GM21381 (cell line): ENCODE data around the gene CCDC126.
A peak's percentile ranks its signal among the peaks of the same experiment; 100 is the strongest.
"Not testable (repeated sequence)": the region's sequence is repeated elsewhere in the genome, so short reads cannot be mapped to it uniquely, and the experiment has no call there.

ENCODE experiments used
- ATAC-seq: cut with Tn5 transposase; IDR thresholded peaks from one replicate; pipeline ENCODE4 v1.9.1; 2021; ENCODE audit warnings: mild to moderate bottlenecking, moderate library complexity; ENCODE audit not compliant: unreplicated experiment

The CCDC126 gene, protein sequence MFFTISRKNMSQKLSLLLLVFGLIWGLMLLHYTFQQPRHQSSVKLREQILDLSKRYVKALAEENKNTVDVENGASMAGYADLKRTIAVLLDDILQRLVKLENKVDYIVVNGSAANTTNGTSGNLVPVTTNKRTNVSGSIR

DNA sequence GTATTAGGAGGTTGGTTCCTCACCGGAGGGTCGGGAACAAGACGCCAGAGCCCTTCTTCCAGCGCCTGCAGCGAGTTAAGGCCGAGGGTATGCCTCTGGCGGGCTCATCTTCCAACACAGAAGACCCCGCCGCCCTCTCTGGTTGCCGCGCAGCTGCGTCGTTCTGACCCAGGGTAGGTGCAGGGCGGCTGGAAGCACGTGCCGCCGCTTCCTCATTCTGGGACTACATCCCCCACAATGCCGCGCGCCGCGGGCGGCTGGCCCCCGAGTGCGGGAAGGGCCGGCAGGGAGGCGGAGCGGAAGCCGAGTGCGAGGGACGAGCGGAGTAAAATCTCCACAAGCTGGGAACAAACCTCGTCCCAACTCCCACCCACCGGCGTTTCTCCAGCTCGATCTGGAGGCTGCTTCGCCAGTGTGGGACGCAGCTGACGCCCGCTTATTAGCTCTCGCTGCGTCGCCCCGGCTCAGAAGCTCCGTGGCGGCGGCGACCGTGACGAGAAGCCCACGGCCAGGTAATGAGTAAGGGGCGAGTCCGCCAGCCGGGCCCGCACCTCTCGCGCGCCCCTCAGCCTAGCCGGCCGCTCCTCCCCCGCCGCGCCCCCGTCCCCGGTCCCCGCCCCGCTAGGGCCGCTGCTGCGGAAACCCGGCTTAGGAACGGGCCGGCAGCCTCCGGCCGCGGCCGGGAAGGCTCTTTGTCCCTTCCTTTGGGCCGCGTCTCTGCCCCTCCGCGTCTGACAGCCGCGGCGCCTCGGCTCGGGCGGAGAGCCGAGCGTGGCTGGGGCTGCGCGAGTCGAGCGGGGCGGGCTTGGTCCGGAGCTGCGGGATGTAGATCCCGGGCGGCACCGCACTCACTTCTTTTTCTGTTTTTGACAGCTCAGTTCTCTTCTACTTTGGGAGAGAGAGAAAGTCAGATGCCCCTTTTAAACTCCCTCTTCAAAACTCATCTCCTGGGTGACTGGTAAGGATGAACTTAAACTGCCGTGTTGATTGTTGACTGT, at the start of gene CCDC126:
TSS of gene CCDC126 (plus strand) at position 289 of the 998 bp plus-strand sequence. CDS start 13,934 bp downstream, outside the sequence.
- ATAC-seq: peak; percentile 87

DNA sequence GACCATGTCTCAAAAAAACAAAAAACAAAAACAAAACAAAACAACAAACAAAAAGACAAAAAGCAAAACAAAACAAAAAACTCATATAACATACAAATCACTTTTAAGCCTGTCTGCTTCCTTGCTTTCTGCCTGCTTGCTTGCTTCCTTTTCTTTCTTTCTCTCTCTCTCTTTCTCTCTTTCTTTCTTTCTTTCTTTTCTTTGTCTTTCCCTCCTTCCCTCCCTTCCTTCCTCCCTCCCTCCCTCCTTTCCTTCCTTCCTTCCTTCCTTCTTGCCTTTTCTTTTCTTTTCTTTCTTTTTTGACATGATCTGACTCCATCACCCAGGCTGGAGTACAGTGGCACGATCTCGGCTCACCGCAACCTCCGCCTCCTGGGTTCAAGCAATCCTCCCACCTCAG, 49.5 kb upstream of the CCDC126 start:
- no peak for ATAC-seq

DNA sequence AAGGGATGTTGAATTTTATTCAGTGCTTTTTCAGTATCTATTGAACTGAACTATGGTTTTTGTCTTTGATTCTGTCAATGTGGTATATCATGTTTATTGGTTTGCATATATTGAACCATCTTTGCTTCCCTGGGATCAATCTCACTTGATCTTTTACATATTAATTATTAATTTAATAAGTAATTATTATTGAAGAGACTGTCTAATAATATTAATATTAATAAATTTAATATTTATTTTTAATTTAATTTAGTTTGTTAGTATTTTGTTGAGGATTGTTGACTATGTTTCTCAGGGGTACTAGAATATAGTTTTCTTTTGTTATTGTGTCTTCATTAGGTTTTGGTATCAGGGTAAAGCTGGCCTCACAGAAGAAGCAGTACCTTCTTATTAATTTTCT, 38.9 kb upstream of the CCDC126 start:
- no peak for ATAC-seq

DNA sequence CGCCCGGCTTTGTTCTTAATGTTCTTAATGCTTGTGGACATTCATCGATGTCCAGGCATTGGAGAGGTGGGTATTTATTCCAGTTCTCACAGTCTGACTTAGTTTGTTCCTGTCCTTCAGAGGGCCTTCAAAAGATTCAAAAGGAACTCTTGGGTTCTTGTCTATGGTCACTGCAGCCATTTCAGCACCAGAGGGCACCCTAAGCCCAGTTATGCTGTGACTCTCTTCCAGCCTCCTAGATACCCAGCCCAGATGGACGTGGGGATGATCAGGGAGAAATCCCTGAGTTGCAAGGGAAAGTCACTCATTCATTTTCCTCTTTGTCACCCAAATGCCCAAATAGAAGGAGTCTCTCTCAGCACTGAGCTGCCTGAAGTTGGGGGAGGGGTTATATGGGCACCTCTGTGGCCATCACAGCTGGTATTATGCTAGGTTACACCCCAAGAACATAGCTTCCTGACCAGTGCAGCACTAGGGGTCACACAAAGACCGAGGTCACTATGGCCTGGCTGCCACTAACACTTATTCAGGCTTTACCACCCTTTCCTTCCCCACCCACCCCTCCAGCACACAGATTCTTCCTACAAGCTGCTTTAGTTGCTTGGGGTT, 26.5 kb upstream of the CCDC126 start:
- ATAC-seq: peak; percentile 91

DNA sequence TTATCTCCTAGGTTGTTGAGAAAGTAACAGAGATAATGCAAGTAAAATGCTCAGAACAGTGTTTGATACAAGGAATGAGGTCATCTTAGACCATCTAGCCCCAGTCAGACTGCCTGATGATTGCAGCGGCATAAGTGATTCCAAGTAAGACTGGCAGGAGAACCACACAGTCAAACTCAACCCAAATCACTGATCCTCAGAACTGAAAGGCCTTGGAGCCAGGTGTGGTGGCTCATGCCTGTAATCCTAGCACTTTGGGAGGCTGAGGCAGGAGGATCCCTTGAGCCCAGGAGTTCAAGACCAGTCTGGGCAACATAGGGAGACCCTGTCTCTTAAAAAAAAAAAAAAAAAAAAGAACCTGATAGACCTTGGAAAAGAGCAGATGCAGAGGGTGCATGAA, 15.2 kb upstream of the CCDC126 start:
- ATAC-seq: not testable (repeated sequence)

DNA sequence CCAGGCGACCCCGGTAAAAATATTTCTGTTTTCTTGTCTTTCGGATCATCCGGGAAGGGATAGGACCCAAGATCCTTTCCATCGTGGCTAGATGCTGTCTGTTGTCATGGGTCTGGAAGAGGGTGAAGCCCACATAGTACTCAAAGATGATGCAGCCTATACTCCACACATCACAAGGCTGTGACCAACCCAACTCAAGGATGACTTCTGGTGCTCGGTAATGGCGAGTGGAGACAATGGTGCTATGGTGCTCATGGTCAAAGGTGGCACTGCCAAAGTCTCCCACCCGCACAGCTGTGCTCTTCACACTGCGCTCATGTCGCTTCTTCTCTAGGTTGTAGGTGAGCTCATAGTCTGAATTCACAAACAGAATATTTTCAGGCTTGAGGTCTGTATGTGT, 11.9 kb upstream of the CCDC126 start:
- ATAC-seq: not testable (repeated sequence)

DNA sequence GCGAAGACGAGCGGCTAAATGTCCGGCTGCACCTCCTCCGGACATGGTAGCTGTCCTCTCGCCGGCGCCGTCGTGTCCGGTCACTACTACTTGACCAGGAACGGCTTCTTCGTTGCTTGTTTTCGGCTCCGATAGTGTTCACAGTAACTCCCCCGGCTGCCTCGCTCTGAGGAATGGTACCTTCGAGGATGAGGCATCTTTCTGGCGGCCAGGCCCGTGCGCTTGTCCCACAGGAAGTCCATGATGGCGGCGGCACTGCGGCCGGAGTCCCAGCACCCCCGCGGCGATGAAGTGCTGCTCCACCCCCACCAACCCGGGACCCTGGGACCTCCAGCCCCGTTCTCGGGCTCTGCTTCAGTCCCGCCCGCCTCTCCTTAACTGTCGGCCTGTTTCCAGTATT, 11.0 kb upstream of the CCDC126 start:
- no peak for ATAC-seq

DNA sequence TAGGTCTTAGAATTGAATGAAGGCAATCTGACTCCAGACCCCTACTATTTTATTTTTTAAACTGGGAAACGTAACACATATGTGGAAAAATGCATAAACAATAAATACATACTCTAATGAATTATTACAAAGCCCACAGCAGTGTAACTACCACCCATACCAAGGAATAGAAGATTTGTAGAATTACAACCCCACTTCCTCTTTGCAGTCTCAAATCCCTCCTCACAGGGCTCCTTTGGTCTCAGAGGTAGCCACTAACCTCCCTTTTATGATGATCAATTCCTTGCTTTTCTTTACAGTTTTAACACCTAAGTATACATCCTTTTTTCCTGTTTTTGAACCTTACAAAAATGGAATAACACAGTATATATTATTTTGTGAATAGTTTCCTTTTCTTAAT, 6.7 kb upstream of the CCDC126 start:
- ATAC-seq: no peak

DNA sequence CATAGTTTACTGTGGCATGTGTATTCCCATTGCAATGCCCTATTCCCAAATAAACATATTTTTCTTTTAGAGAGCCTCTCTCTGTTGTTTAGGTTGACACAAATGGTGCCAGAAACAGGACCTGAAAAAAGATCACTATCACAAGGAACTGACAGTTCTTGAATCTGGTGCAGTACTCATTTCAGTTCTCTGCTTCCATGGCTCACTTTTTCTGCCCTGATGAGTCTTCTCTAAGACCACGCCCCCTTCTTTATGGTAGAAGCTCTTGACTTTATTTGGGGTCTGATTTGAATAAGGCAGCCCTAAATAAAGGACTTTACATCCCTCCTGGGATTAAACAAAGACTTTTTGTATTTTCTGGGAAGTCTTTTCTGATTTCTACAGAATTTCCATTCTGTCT, 3.5 kb upstream of the CCDC126 start:
- no peak for ATAC-seq

DNA sequence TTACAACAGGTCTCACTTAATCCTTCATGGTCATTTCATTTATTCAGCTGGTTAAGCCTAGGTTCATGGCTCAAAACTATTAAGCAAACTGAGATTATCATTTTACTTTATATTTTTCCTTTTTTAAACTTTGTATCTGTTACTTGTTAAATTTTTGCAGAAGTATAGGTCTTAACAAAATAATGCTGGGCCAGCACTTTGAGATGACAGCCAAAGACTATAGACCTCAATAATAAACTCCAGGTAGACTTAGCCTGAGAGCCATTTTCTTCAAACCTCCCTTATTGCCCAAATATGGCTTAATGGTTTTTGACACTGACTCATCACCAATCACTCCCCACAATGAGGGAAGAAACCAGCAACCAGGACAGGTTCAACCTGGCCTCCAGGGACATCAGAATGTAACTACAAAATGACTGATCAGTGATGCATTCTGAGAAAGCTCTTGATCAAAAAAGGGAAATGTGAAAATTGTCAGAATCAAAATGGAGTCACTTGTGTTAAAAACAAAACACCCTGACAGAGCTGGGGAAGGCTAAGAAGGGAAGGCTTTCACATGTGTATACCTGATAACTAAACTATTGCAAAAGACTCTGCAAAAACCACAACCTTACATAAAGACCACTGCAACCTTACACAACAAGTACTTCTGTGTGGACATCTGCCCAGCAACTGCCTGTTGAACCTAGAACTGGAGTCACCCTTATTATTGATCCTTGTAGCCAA, 2.1 kb upstream of the CCDC126 start:
- peak; percentile 47 for ATAC-seq

DNA sequence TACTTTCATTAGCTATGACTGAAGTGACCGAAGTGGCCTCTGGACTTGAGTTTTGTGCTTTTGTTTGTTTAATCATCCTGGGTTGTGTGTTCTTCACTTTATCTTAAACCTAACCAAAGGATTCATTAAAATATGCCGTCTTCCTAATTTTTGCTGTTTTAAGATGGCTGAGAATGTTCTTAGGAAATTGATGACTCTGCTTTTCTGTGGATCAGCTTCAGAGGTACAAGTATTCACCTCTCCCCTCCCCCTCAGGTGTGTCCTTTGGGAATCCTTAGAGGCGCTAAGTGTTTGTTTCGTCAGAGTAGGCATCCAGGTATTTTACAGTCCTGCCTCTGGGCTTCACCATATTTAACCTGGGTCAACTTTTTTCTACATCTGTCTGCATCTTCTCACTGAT, 1.1 kb downstream of the CCDC126 start:
- no peak for ATAC-seq

DNA sequence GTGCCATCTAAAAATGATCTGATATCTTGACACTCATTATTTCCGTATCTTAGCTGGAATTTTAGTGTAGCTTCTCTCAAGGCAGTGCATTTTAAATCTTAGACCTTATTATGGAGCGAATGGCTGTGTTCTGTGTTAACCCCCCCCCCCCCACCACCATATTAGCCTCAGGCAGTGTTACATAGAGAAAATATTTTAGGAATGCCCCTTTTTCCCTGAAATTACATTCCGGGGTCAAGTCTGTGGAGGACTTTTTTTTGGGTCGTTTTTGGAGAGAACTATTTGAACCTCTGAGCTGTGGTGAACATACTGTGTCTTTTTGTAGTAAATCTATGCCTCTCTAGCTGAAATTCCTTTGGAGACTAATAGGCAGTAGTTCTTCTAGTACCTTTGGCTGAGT, 3.1 kb downstream of the CCDC126 start:
- ATAC-seq: no peak

DNA sequence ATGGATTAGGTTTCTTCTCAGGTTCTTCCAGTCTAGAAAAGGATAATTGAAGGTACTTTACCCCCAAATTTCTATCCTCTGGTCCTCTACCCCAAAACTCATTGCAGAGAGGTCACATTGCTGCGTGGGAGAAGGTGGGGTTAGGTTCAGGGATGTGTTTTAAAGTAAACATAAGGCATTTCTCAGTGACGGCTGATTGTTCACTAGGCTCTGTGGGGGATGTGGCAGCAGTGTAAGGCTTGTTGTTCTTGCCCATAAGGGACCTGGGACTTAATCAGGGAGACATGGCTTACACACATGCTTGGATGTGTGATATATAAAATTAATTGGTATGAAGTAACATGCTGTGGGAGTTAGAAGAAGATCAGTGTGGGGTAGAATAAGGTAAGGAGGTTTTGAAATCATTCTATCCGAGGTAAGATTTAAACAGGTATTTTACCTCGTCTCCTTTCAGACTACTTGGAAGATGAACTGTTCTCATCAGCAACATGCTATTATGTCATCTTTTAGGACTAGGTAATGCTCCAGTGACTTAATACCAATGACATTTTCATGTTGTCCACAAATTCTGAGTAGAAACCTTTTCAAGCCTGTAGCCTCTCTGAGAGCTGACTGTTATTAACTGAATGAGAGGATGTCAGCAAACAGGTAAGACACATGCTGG, 6.6 kb downstream of the CCDC126 start:
- no peak for ATAC-seq

DNA sequence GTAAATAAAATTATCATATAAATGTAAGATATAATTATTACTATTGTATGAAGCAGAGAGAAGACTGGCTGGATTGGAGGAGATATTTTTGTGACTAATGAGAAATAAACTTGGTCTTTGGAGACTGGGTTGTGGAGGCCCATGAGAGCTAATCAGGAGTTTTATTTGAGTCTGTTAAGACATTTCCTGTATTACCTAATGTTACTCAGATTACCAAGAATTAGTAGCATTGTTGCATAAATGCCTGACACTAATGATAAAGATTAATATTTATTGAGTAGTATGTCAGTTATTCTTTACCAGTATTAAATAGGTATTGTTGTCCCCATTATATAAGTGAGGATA, 7.1 kb downstream of the CCDC126 start:
- no peak for ATAC-seq

DNA sequence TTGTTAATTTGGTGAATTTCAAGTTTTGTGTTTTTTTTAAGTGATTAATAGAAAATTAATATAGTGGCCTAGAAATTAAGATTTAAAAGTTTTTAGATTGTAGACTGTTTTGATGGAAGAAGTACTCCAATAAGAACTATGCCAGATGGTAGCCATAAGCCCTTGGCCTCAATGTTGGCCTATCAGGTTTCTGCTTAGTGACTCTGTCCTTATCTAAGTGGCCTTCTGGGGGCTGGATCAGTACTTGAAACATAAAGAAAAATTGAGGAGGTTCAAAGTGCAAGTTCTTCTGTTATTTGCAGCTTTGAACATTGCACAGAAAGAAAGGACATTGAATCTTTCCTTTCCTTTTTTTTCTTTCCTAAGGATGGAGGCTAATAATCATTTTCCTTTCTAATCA, 9.9 kb downstream of the CCDC126 start:
- ATAC-seq: no peak

DNA sequence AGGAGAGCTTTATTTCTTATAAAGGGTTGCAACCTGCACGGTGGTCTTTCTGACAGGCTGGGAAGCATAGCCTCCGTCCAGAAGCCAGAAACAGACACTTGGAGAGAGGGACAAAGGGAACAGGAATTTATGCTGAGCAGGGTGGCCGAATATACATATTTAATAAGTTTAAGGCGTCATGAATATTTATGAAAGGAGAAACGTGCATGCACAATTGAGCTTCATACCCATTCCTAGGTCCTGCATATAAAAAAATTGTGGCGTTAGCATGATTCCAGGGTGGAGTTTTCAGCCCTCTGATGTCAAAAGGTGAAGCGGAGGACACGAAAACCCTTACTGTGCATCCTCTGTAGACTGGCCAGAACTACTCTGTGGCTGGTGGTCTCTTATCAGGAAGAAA, 10.7 kb downstream of the CCDC126 start:
- no peak for ATAC-seq

DNA sequence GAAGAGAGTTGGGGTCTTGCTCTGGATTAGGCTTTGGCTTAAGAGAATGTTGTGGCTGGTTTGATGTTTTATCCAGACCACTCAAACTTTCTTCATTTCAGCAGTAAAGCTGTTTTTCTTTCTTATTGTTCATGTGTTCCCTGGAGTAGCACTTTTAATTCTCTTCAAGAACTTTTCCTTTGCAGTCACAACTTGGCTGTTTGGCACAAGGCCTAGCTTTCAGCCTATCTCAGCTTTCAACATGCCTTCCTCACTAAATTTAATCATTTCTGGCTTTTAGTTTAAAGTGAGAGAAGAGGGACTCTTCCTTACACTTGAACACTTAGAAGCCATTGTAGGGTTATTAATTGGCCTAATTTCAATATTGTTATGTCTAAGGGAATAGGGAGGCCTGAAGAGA, 18.1 kb downstream of the CCDC126 start:
- no peak for ATAC-seq

DNA sequence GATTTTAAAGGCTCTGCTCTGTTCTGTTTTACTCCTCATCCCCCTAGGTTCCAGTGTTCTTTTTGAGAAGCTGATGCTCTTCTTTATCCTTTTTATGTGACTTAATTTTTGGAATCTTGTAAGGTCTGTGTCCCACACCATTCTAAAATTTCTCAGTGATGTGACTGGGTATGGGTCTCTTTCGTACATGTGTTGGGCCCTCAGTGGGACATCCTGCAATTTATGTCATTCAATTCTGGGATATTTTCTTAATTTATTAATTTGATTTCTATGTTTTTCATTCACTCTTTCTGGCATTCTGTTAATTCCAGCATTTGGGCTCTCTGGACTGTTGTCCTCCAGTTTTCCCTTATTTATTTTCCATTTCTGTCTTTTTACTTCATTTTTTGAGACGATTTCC, 19.4 kb downstream of the CCDC126 start:
- ATAC-seq: no peak

DNA sequence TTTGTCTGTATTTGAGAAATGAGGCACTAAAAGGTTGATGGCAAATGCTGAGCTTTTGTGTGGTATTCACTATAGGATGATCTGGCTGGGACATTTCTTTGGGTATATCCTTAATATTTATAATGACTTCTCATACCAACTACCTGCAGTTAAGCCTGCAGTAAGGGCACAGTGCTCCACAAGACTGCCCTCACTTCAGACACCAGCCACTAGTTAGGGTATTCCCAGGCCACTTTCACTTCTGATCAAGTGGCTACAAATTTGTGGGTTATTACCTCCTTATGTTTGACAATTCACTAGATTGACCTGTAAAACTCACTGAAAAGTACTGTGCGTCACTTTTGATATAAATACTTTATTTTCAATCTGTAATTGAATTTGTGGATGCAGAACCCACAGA, 20.3 kb downstream of the CCDC126 start:
- ATAC-seq: no peak

DNA sequence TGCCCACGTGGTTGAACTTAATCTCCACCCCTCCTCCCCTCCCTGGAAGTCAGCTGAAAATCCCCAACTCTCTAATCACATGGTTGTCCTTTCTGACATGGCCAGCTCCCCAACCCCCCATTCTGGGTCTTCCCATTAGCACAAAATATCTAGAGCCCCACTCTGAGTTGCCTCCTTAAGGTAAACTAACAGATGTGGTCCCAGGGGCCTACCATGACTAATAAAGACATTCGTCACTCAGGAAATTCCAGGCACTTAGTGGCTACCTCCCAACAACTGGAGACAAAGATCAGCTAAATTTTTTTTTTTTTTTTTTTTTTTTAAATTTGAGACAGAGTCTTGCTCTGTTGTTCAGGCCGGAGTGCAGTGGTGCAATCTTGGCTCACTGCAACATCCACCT, 21.1 kb downstream of the CCDC126 start:
- ATAC-seq: no peak

DNA sequence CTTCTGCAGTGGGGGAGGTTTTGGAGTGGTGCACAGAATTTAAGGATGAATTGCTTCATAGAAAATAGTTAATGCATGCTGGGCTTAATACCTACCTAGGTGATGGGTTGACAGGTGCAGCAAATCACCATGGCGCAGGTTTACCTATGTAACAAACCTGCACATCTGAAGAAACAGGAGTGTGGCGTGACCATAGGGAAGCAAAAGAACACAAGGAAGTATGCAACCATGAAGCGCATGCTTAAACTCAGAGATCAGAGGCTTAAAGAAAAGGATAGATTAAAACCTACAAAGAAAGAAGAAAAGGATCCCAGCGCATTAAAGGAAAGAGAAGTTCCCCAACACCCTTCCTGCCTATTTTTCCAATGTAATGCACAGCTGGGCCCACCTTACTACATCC, 22.0 kb downstream of the CCDC126 start:
- ATAC-seq: no peak
